ENCODE results near the gene EMC1.
"Not testable (repeated sequence)": the region's sequence is repeated elsewhere in the genome, so short reads cannot be mapped to it uniquely, and the experiment has no call there.

Gene EMC1

DNA sequence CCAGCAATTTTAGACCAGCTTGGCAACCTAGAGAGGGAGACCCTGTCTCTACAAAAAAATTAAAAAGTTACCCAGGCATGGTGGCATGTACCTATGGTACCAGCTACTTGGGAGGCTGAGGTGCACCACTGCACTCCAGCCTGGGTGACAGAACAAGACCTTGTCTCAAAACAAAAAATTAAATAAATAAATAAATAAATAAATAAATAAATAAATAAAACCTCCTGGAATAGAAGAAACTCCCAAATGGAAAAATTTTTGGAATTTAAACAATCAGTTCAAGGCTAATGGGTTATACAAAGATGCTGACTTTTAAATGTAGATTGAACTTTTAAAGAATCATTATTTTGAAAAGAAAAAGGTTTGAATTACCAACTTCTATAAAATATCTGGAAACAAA, 63.5 kb downstream of the EMC1 start:
- DNase-seq = no peak

DNA sequence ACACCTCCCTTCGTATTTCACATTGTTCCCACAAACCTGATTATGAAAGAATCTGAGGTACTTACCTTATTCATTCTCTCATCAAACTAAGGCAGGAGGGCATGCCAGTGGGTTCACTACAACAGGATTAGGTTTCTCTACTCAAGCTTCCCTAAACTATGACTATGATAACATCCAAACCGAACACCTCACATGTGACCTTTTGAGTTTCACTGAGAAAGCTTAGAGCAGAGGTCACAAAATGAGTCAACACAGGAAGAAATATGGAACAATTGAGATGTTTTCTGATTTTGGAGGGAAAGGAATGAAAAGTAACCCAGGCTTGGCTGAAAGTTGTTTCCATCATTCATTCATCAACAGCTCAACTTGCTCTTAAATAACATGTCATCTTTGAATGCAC, 65.3 kb downstream of the EMC1 start:
- DNase-seq = no peak

DNA sequence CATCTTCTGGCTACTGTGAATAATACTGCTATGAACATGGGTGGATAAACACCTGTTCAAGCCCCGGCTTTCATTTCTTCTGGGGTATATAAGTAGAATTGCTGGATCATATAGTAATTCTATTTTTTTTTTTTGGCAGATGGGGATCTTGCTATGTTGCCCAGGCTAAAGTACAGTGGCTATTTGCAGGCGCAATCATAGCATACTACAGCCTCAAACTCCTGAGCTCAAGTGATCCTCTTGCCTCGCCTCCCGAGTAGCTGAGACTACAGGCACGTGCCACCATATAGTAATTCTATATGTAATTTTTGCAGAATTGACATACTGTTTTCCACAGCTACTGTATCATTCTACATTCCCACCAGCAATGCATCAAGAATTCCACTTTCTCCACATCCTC, 69.1 kb downstream of the EMC1 start:
- DNase-seq = no peak

DNA sequence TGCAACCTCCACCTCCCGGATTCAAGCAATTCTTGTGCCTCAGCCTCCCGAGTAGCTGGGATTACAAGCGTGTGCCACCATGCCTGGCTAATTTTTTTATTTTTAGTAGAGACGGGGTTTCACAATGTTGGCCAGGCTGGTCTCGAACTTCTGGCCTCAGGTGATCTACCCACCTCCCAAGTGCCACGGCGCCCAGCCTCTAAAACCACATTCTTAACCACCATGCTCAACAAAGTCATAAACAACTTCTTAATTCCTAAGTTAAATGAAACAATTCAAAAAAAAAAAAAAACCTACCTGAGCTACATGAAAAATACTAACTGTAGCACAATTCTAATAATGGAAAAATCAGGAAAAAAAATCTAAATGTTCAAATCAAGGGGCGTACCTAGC, 71.1 kb downstream of the EMC1 start:
- not testable (repeated sequence) for DNase-seq

DNA sequence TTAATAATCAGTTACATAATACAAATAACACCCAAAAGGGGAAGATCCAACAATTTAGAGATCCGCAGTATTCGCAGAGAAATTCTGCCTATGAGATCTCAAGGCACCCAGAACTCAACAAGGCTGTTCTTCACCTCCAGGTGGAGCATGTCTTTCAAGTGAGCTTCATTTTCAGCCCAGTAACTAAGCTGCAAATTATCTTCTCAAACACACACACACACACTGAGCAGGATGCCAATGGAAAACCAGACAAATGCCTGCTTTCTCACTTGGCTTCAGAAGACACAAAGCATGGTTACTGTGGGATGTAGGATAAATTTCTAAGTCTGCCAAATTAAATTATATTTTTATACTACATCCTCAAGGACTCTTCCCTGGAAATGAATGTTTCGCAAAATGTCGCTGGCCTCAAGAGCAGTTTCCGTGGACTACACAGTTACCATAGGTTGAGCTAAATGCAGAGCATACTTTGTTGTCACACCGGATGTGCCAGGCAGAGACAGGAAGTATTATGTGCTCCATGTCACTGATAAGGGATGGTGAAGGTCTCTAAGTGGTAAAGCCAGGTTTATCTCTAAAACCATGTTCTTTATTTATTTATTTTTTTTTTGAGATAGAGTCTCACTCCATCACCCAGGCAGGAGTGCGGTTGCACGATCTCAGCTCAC, 71.6 kb downstream of the EMC1 start:
- DNase-seq = no peak

DNA sequence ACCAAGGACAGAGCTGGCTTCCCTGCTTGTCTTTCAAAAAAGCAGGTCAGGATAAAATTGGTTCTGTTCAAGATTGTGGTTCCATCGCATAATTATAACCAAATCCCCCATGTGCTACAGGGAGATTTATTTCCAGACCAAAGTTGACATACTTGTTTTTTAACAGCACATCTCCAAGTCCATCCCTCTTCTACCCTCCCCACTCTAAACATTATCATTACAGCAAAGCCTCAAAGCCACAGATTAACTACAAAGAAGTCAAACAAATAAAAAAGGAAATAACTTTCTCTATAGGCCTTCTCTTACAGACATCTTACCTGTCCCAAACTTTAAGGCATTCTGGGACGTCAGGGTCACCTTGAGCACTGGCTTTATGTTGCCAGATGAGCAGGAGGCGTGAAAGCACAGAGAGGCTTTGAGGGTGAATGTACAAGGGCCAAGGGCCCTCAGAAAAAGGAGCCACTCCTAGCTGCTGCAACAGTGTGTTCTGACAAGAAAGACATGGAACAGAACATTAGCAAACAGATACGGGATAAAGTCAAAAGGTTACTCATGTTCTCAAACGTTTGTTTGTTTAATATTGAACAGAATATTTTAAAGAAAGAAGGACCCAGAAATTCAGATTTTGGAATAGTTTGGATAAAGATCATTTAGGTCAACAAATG, 72.5 kb downstream of the EMC1 start:
- no peak for DNase-seq

DNA sequence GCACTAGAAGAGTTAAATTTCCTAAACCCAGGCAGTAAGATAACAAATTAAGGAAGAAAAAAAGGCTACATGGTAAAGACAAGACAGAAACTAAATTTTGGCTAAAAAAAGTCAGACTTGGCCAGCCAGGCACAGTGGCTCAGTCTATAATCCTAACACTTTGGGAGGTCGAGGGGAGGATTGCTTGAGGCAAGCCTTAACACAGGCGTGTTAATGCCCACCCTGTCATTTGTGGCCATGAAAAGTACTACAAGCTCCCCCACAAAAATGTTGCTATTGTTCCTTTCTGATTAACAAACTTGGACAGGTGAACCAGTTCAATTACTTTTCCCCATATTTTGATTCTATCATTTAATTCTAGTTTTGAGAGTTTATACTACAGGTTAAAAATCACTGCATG, 73.5 kb downstream of the EMC1 start:
- no peak for DNase-seq

DNA sequence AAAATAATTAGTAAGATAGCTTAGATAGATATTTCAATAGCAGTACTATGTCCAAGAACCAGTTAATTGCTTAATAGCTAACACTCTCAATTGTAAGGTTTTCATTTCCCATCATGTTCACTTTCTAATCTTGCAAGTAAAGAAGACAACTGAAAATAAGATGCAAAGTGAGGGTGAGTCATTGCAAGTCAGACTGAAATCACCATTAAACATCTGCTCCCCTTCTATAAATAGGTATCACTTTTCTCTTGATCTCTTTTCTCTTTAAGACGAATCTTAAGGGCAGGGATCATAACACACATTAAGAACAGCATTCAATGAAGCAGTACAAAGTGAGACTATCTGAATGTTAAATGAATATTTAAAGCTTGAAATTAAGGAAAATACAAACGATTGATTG, 81.7 kb downstream of the EMC1 start:
- DNase-seq = no peak

DNA sequence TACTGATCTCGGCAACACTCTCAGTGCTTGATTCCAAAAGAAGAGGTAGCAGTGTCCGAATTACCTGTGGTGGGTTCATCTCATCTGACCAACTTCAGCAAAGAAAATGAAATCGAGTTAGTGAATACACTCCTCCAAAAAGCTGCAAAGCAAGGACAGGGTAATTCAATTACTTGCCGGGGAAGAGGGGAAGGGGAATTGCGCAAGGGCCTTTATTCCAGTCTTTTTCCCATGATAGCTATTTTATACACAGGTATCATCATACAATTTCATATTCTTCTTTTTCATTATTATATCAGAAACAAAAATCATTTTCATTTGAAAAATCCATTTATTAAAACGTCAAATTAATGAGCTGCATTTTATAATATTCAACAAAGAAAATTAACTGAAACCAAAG, 84.2 kb downstream of the EMC1 start:
- DNase-seq = no peak

DNA sequence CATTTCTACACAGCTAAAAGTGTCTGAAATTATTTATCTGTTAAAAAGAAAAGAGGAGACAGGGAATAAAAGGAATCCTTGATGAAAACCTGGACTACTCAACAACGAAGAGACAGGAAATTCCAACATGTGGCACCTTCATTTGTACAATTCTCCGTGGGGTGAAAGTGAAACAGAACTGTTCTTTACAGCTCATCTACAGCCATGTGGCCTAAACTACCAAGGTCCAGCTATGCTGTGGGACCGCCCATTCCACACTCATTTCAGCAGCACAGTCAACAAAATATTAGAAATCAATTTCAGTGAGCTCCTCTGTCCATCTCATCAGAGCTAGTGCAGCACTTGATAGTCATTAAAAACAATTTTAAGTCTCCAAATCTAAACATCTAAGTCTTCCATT, 85.3 kb downstream of the EMC1 start:
- DNase-seq = no peak

All from NCI-H1694 treated with DMSO at 0.1 percent for 48 hours (cell line).